Stimulated activated CD4-positive, alpha-beta T cell treated with anti-CD3 and anti-CD28 coated beads, Interleukin-4, amount 100 ng/mL, for 48 hours (primary cell): ENCODE data around the gene UFM1.
A peak's percentile ranks its signal among the peaks of the same experiment; 100 is the strongest.
"Not testable (repeated sequence)": the region's sequence is repeated elsewhere in the genome, so short reads cannot be mapped to it uniquely, and the experiment has no call there.

Experiments used
- DNase-seq, 2 donors: peaks; one replicate each; pipeline ENCODE4 v3.0.0-alpha.2; 2020; ENCODE audit warnings: low read depth in 2 of 2

The UFM1 gene

GRCh38 chr13:38349390-38350113 lies at the start of gene UFM1:
Gene UFM1, plus strand, starts transcription at chr13:38349851. Its CDS starts 69 bp downstream, at chr13:38349920.
- peak; percentile 75 to 86 for DNase-seq

GRCh38 chr13:38301236-38301635 lies 48.4 kb upstream of the UFM1 start:
- DNase-seq, result no peak

- no peak for DNase-seq
Observed at GRCh38 chr13:38303816-38304320, 45.8 kb upstream of the UFM1 start.

GRCh38 chr13:38308736-38309135 lies 40.9 kb upstream of the UFM1 start:
- no peak for DNase-seq

GRCh38 chr13:38309397-38309796 lies 40.3 kb upstream of the UFM1 start:
- no peak for DNase-seq

GRCh38 chr13:38311175-38311574 lies 38.5 kb upstream of the UFM1 start:
- DNase-seq, result not testable (repeated sequence)

- DNase-seq, result no peak
Observed at GRCh38 chr13:38316129-38316528, 33.5 kb upstream of the UFM1 start.

- DNase-seq, result no peak
Observed at GRCh38 chr13:38321654-38322053, 28.0 kb upstream of the UFM1 start.

- no peak for DNase-seq
Observed at GRCh38 chr13:38325426-38325825, 24.2 kb upstream of the UFM1 start.

GRCh38 chr13:38328699-38329098 lies 21.0 kb upstream of the UFM1 start:
- no peak for DNase-seq

GRCh38 chr13:38334845-38335244 lies 14.8 kb upstream of the UFM1 start:
- DNase-seq, result no peak

- DNase-seq, result no peak
Observed at GRCh38 chr13:38338089-38338488, 11.6 kb upstream of the UFM1 start.

GRCh38 chr13:38340624-38341023 lies 9.0 kb upstream of the UFM1 start:
- DNase-seq, result no peak

GRCh38 chr13:38341149-38341692 lies 8.4 kb upstream of the UFM1 start:
- no peak for DNase-seq

GRCh38 chr13:38346764-38347163 lies 2.9 kb upstream of the UFM1 start:
- no peak for DNase-seq

GRCh38 chr13:38348861-38349389 lies 726 bp upstream of the UFM1 start:
- DNase-seq, result peak; percentile 1 to 19

- peak; percentile 26 to 41 for DNase-seq
Observed at GRCh38 chr13:38350114-38350617, 515 bp downstream of the UFM1 start.

GRCh38 chr13:38355595-38356119 lies 6.0 kb downstream of the UFM1 start:
- no peak for DNase-seq

- no peak for DNase-seq
Observed at GRCh38 chr13:38358684-38359083, 9.0 kb downstream of the UFM1 start.

GRCh38 chr13:38361542-38362262 lies 12.1 kb downstream of the UFM1 start:
- no peak for DNase-seq

- DNase-seq, result no peak
Observed at GRCh38 chr13:38363219-38363618, 13.6 kb downstream of the UFM1 start.

- DNase-seq, result not testable (repeated sequence)
Observed at GRCh38 chr13:38363746-38364145, 14.1 kb downstream of the UFM1 start.
